K562 (cell line): ENCODE measurements around the gene STAT4. TPM values are rescaled to one million over a fixed set of nuclear protein-coding genes. Genes with fewer than 3 reads are reported as not detected.

Experiments used
- CBFA2T2 ChIP-seq: fragments of 450-650 bp; conservative IDR thresholded peaks from 2 replicates; pipeline ENCODE4 v1.6.1; 2017; ENCODE audit warnings: mild to moderate bottlenecking
- CBFA2T3 ChIP-seq: fragments of 450-650 bp; IDR thresholded peaks from 2 replicates; pipeline ENCODE4 v1.6.1; 2017
- CEBPB ChIP-seq: fragments of 450-650 bp; IDR thresholded peaks from 2 replicates; pipeline ENCODE4 v1.6.1; 2016; ENCODE audit warnings: missing genetic modification characterization, missing compliant biosample characterization
- CHD4 ChIP-seq: fragments of 200-600 bp; sonication (generic); IDR thresholded peaks from 3 replicates; pipeline ENCODE4 v1.6.1; 2012; ENCODE audit warnings: low read depth, mild to moderate bottlenecking, mixed read lengths, low read length, inconsistent platforms; ENCODE audit not compliant: insufficient read depth, insufficient replicate concordance, poor library complexity, severe bottlenecking
- DACH1 ChIP-seq: fragments of 450-650 bp; IDR thresholded peaks from 2 replicates; pipeline ENCODE4 v1.6.1; 2018; ENCODE audit not compliant: partially characterized antibody
- DPF2 ChIP-seq: fragments of 450-650 bp; IDR thresholded peaks from 2 replicates; pipeline ENCODE4 v1.6.1; 2016
- FOS ChIP-seq: IDR thresholded peaks from 3 replicates; pipeline ENCODE4 v1.6.1; 2011; ENCODE audit not compliant: insufficient read length; ENCODE audit errors: extremely low read depth
- MAFG ChIP-seq: fragments of 450-650 bp; conservative IDR thresholded peaks from 2 replicates; pipeline ENCODE4 v1.6.1; 2016; ENCODE audit warnings: missing genetic modification characterization, missing compliant biosample characterization
- MCM5 ChIP-seq: fragments of 450-650 bp; IDR thresholded peaks from 2 replicates; pipeline ENCODE4 v1.6.1; 2016; ENCODE audit warnings: low read depth
- TCF15 ChIP-seq: fragments of 250-450 bp; sonication (Bioruptor Pico); IDR thresholded peaks from 2 replicates; pipeline ENCODE4 v1.8.0; 2022; ENCODE audit warnings: moderate library complexity, mild to moderate bottlenecking, inconsistent platforms
- TFAP4 ChIP-seq: sonication (generic); formaldehyde crosslinking; IDR thresholded peaks from 2 replicates; pipeline ENCODE4 v1.8.0; 2022; ENCODE audit warnings: missing genetic modification reagents, mild to moderate bottlenecking, moderate library complexity, borderline replicate concordance
- VEZF1 ChIP-seq: fragments of 200-800 bp; sonication (Bioruptor generic); IDR thresholded peaks from 2 replicates; pipeline ENCODE4 v1.6.1; 2017; ENCODE audit warnings: missing genetic modification characterization, missing compliant biosample characterization
- ZBTB17 ChIP-seq: fragments of 450-650 bp; formaldehyde crosslinking; IDR thresholded peaks from 2 replicates; pipeline ENCODE4 v1.4.0; 2020; ENCODE audit warnings: mild to moderate bottlenecking
- ZNF609 ChIP-seq: sonication (generic); formaldehyde crosslinking; IDR thresholded peaks from 2 replicates; pipeline ENCODE4 v1.8.1; 2023; ENCODE audit warnings: missing genetic modification reagents, mild to moderate bottlenecking, borderline replicate concordance
- ZNF644 ChIP-seq: fragments of 200-800 bp; sonication (Bioruptor generic); IDR thresholded peaks from 2 replicates; pipeline ENCODE4 v1.6.1; 2016; ENCODE audit warnings: low read depth, missing genetic modification characterization, missing compliant biosample characterization
- ZNF830 ChIP-seq: fragments of 250-450 bp; sonication (Bioruptor Pico); IDR thresholded peaks from 2 replicates; pipeline ENCODE4 v1.5.0; 2021; ENCODE audit warnings: mild to moderate bottlenecking
- polyA plus RNA-seq, 8 experiments: library from polyadenylated mRNA; depleted of rRNA in 4 of 8; stranded (reverse) in 5 of 8; unstranded in 3 of 8; fragments of >200 nt; fragmentation: Nextera tagmentation in 2 of 8; fragmentation: Illumina TruSeq in 1 of 8; extraction: Ambion mirVana in 2 of 8; extraction: Trizol in 1 of 8; gene quantifications; 2 replicates each; pipeline versions ENCODE4 v1.2.1 to v1.2.3, GENCODE V29; 2011 to 2014; ENCODE audit warnings: inconsistent platforms in 1 of 8, missing spikeins in 1 of 8
- total RNA-seq, 7 experiments: library from RNA; depleted of rRNA in 6 of 7; stranded (reverse); fragments of >200 nt in 6 of 7; fragmentation: Illumina TruSeq in 2 of 7; extraction: Trizol in 2 of 7; gene quantifications; 2 replicates each; pipeline versions ENCODE4 v1.2.1 to v1.2.3, GENCODE V29; 2011 to 2021; ENCODE audit warnings: low replicate concordance in 1 of 7
- TF ChIP-seq, protein P1 (sequence below): fragments of 450-650 bp; formaldehyde crosslinking; IDR thresholded peaks from 2 replicates; pipeline ENCODE4 v1.4.0; 2022; ENCODE audit warnings: mild to moderate bottlenecking, moderate library complexity
- TF ChIP-seq, protein P2 (sequence below), 3 experiments: fragments of 200-800 bp in 1 of 3; sonication (Bioruptor generic) in 1 of 3; sonication (generic) in 1 of 3; formaldehyde crosslinking in 1 of 3; IDR thresholded peaks; 2 replicates each; pipeline versions ENCODE4 v1.6.1 to v1.8.0; 2016 to 2022; ENCODE audit warnings: mild to moderate bottlenecking in 2 of 3, missing compliant biosample characterization in 2 of 3, missing genetic modification characterization in 2 of 3, missing genetic modification reagents in 1 of 3

STAT4 gene
- total and polyA plus RNA-seq, 9 of the 15 experiments (the other 6 are each of a cell fraction or from before 2014, with no cell fraction given) = 0.01 to 0.06 (median 0.03) TPM; not detected in 6

DNA sequence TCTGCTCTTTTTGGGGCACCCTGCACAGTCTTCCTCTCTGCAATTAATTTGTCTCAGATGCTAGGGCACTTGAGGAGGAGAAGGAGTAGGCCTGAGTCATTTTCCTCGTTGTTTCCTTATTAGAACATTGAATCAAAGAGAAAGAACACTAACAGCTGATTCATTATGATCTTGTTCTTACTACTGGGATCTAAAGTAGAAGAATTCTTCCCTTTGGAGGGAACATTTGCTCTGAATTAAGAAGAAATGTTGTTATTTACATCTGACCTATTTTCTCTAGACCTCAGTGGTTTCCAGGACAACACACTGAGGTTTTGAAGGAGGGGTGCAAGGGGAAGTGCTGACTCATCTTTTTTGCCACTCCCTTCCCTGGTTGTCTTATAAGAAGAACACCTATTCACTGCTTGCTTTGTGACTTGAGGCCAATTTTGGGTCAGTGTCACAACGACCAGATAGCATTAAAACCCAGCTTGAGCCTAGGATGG lies 112.5 kb downstream of the STAT4 start (continued):
- TF ChIP-seq VEZF1 (CRISPR knock-in tag) (peak; percentile 39; the same call in 1 of the 2 replicates), ZBTB17 (CRISPR knock-in tag) (peak; percentile 91), CEBPB (tag) (peak; percentile 18; the same call in 1 of the 2 replicates), DPF2 (0 out of 2 replicates have a peak, but pooled peaks have one; percentile 18), ZNF830 (no peak), TCF15 (no peak), ZNF609 (CRISPR knock-in tag) (no peak), MAFG (tag) (peak; percentile 98), FOS (no peak), TFAP4 (CRISPR knock-in tag) (no peak), CHD4 (no peak), CBFA2T2 (no peak), ZNF644 (tag) (no peak), CBFA2T3 (peak; percentile 48; the same call in 1 of the 2 replicates), DACH1 (no peak), MCM5 (no peak)
- TF ChIP-seq, protein P1, sequence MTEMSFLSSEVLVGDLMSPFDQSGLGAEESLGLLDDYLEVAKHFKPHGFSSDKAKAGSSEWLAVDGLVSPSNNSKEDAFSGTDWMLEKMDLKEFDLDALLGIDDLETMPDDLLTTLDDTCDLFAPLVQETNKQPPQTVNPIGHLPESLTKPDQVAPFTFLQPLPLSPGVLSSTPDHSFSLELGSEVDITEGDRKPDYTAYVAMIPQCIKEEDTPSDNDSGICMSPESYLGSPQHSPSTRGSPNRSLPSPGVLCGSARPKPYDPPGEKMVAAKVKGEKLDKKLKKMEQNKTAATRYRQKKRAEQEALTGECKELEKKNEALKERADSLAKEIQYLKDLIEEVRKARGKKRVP (CRISPR knock-in tag) = no peak
- TF ChIP-seq, protein P2, sequence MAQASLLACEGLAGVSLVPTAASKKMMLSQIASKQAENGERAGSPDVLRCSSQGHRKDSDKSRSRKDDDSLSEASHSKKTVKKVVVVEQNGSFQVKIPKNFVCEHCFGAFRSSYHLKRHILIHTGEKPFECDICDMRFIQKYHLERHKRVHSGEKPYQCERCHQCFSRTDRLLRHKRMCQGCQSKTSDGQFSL (CRISPR knock-in tag; IDR thresholded peaks at IDR 0.05) = no peak
- TF ChIP-seq, protein P2 (tag; IDR thresholded peaks at IDR 0.05) = no peak
